ENCODE results near the gene UXT.

UXT gene

GRCh38 chrX:47638816-47639215 is 20.2 kb downstream of the UXT start:
- TF ChIP-seq POU6F1 (CRISPR knock-in tag; IDR thresholded peaks at IDR 0.05; ENCODE audit: borderline replicate concordance, low read depth) (no peak), TCF4 (CRISPR knock-in tag; IDR thresholded peaks at IDR 0.05; ENCODE audit: borderline replicate concordance) (no peak)

GRCh38 chrX:47637546-47638195 is 21.3 kb downstream of the UXT start:
- ATAC-seq, result peak; percentile 78
- TF ChIP-seq TCF4 (CRISPR knock-in tag; IDR thresholded peaks at IDR 0.05; ENCODE audit: borderline replicate concordance) (no peak), ZFP30 (CRISPR knock-in tag; IDR thresholded peaks at IDR 0.05) (no peak), POU6F1 (CRISPR knock-in tag; IDR thresholded peaks at IDR 0.05; ENCODE audit: borderline replicate concordance, low read depth) (no peak), ZFP3 (CRISPR knock-in tag; IDR thresholded peaks at IDR 0.05) (no peak), PPARA (CRISPR knock-in tag; IDR thresholded peaks at IDR 0.05; ENCODE audit: borderline replicate concordance) (no peak), ZNF565 (CRISPR knock-in tag; conservative IDR thresholded peaks at IDR 0.05; ENCODE audit: low read depth) (no peak), ISL1 (CRISPR knock-in tag; IDR thresholded peaks at IDR 0.05) (no peak), CREB5 (CRISPR knock-in tag; IDR thresholded peaks at IDR 0.05; ENCODE audit: low read depth) (no peak)

More at GRCh38 chrX:47638816-47639215, 20.2 kb downstream of the UXT start:
- ATAC-seq, result no peak

- ATAC-seq, result no peak
- TF ChIP-seq CSDC2 (CRISPR knock-in tag; IDR thresholded peaks at IDR 0.05) (no peak), GLIS3 (CRISPR knock-in tag; IDR thresholded peaks at IDR 0.05) (no peak), TSHZ2 (CRISPR knock-in tag; IDR thresholded peaks at IDR 0.05) (no peak), ZNF8 (CRISPR knock-in tag; IDR thresholded peaks at IDR 0.05) (no peak), BACH2 (CRISPR knock-in tag; IDR thresholded peaks at IDR 0.05; ENCODE audit: borderline replicate concordance) (no peak), TCF4 (CRISPR knock-in tag; IDR thresholded peaks at IDR 0.05; ENCODE audit: borderline replicate concordance) (no peak)
These were observed 24.0 kb downstream of the UXT start for GRCh38 chrX:47634871-47635575.

GRCh38 chrX:47633689-47634590 is 25.0 kb downstream of the UXT start:
- TF ChIP-seq ZNF70 (CRISPR knock-in tag; IDR thresholded peaks at IDR 0.05) (no peak), CSDC2 (CRISPR knock-in tag; IDR thresholded peaks at IDR 0.05) (no peak), GLIS3 (CRISPR knock-in tag; IDR thresholded peaks at IDR 0.05) (no peak), PPARA (CRISPR knock-in tag; IDR thresholded peaks at IDR 0.05; ENCODE audit: borderline replicate concordance) (no peak), ZFP3 (CRISPR knock-in tag; IDR thresholded peaks at IDR 0.05) (no peak), ZNF565 (CRISPR knock-in tag; conservative IDR thresholded peaks at IDR 0.05; ENCODE audit: low read depth) (no peak), CREB5 (CRISPR knock-in tag; IDR thresholded peaks at IDR 0.05; ENCODE audit: low read depth) (no peak), RARB (CRISPR knock-in tag; IDR thresholded peaks at IDR 0.05) (no peak), ARNTL (CRISPR knock-in tag; IDR thresholded peaks at IDR 0.05; ENCODE audit: borderline replicate concordance, low read depth) (no peak), CSRNP3 (CRISPR knock-in tag; IDR thresholded peaks at IDR 0.05) (no peak), ISL1 (CRISPR knock-in tag; IDR thresholded peaks at IDR 0.05) (no peak)
- no peak for ATAC-seq
